Activated naive CD8-positive, alpha-beta T cell treated with anti-CD3 and anti-CD28 coated beads, Interleukin-2, amount 50 U/mL, for 24 hours (primary cell): ENCODE data around the gene SLC32A1.

ENCODE experiments used
- ATAC-seq: fragments of 150-1000 bp; cut with Tn5 transposase; one replicate; pipeline ENCODE4 v1.10.0; 2021
- DNase-seq: peaks from one replicate; pipeline ENCODE4 v3.0.0; 2021
- H3K27ac Mint-ChIP-seq: one replicate; pipeline ENCODE4 v1.8.0; 2021; ENCODE audit warnings: mild to moderate bottlenecking, mixed read lengths
- H3K27me3 Mint-ChIP-seq: one replicate; pipeline ENCODE4 v1.8.0; 2021; ENCODE audit warnings: mixed read lengths
- H3K36me3 Mint-ChIP-seq: one replicate; pipeline ENCODE4 v1.8.0; 2021; ENCODE audit warnings: low read depth, mixed read lengths
- H3K4me1 Mint-ChIP-seq: one replicate; pipeline ENCODE4 v1.8.0; 2021; ENCODE audit warnings: mixed read lengths
- H3K4me3 Mint-ChIP-seq: one replicate; pipeline ENCODE4 v1.8.0; 2021; ENCODE audit warnings: mild to moderate bottlenecking, moderate library complexity, mixed read lengths
- H3K9me3 Mint-ChIP-seq: one replicate; pipeline ENCODE4 v1.8.0; 2021; ENCODE audit warnings: mixed read lengths

Gene SLC32A1

DNA sequence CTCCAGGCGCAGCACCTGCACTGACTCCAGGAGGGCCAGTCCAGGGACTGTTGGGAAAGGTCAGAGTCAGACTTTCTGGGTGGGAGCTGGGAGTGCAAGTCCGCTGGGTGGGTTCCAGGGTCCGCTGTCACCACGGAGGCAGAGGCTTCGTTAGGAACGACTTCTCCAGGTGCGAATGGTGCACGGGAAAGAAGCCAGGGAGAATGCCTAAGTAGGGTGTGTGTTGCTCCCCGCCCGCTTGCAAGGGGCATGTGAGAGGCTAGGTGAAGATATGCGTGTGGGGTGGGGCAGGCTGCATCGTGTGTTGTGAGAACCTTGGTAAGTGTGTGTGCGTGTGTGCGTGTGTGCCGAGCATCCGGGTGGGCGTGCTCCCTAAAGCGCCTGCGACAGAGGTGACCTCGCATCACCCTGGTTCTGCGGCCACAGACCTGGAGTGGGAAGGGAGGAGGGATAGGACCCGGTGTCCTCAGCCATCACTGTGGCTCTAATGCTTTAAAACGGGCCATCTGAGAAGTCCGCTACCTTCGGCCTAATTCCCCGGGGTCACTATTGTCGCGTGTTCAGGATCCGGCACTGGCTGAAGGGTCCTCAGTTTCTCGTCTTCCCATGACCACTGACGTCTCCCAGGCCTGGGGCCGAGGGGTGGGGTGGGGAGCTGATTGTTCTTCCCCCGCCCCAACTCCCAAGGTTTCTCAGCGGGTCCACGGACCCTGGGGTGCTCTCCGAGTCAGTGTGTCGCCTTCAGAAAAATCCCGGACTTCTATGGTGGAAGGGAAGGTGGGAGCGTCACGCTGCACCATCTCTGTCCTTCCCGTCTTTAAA lies 6.1 kb downstream of the SLC32A1 start:
- Mint-ChIP-seq H3K27me3 (peaks cover 89% of the 10 kb centered on the region), H3K27ac (peak overlapping the region; percentile 65), H3K4me3 (peak overlapping the region; percentile 65), H3K36me3 (peaks cover 3% of the 10 kb centered on the region), H3K9me3 (no peaks in the 10 kb centered on the region), H3K4me1 (peaks cover 55% of the 10 kb centered on the region)
- ATAC-seq: no peak
- DNase-seq: no peak

DNA sequence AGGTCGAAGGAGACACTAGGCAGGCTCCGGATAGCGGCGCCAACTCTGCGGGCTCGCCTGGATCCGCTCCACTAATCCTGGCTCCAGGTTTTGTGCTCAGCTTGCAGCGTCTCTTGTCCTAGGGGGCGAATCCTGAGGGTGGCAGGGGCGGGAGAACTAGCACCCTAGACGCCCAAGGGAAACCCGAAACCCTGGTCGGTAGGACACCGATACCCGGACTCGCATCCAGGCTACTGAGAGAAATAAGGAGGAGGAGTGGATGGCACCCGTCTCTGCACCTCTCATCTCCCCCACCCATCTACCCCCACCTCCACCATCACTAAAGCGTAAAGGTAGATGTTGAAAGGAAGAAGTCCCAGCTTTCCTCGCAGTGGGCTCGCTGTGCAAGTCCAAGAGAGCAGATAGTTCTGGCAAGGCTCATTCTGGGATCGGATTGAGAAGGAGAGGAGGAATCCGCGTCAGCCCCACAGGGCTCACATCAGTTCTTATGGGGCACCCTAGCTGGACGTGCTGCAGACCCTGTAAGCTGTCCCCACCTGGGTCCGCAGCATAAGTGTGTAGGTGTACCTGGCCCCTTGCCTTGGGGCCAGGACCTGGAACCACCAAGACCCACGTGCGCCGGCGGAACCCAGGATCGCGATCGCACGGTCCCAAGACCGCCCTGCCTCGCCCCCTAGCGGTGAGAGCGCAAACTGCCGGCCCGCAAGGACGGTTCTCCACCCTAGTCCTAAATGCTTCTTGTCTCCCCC lies 6.9 kb downstream of the SLC32A1 start:
- H3K27ac Mint-ChIP-seq: no peak overlapping the region
- ATAC-seq: peak; percentile 66
- peaks cover 3% of the 10 kb centered on the region for H3K36me3 Mint-ChIP-seq
- peaks cover 49% of the 10 kb centered on the region for H3K4me1 Mint-ChIP-seq
- H3K27me3 Mint-ChIP-seq: peaks cover 91% of the 10 kb centered on the region
- peak; percentile 91 for DNase-seq
- peak overlapping the region; percentile 65 for H3K4me3 Mint-ChIP-seq
- no peaks in the 10 kb centered on the region for H3K9me3 Mint-ChIP-seq

- H3K4me1 Mint-ChIP-seq: peaks cover 46% of the 10 kb centered on the region
- DNase-seq (no peak), ATAC-seq (no peak)
- no peaks in the 10 kb centered on the region for H3K9me3 Mint-ChIP-seq
- peaks cover 3% of the 10 kb centered on the region for H3K36me3 Mint-ChIP-seq
- H3K27me3 Mint-ChIP-seq: peaks cover 90% of the 10 kb centered on the region
- H3K27ac Mint-ChIP-seq: no peak overlapping the region
- no peak overlapping the region for H3K4me3 Mint-ChIP-seq
Observed at GRCh38 chr20:38731738-38732113, 7.4 kb downstream of the SLC32A1 start.

DNA sequence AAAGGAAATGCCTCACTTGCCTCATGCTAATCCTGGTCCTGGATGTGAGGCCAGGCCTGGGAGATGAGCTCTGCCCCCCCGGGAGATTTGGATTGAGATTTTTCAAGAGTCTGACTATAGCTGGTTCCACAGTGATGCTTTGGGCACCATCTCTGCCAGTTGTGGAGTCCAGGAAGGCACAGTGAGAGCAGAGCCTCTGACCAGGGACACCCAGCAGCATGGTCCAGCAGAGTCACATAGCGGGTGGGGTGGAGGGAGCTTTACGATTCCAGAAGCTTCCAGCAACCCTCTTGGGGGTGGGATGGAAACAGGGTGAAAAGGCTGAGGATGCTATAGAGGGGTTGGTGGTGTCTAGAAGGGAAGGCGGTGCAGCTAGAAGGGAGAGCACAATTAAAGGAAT lies 8.7 kb downstream of the SLC32A1 start:
- H3K27me3 Mint-ChIP-seq: peaks cover 89% of the 10 kb centered on the region
- H3K27ac Mint-ChIP-seq: no peak overlapping the region
- H3K4me1 Mint-ChIP-seq: peaks cover 33% of the 10 kb centered on the region
- ATAC-seq: no peak
- H3K9me3 Mint-ChIP-seq: no peaks in the 10 kb centered on the region
- no peak overlapping the region for H3K4me3 Mint-ChIP-seq
- no peak for DNase-seq
- H3K36me3 Mint-ChIP-seq: peaks cover 3% of the 10 kb centered on the region

- Mint-ChIP-seq H3K4me3 (no peak overlapping the region), H3K36me3 (no peaks in the 10 kb centered on the region), H3K27me3 (peaks cover 76% of the 10 kb centered on the region), H3K9me3 (no peaks in the 10 kb centered on the region), H3K4me1 (peaks cover 13% of the 10 kb centered on the region), H3K27ac (no peak overlapping the region)
- no peak for ATAC-seq
- no peak for DNase-seq
Observed at GRCh38 chr20:38735172-38735571, 10.9 kb downstream of the SLC32A1 start.

GRCh38 chr20:38737887-38738286 lies 13.6 kb downstream of the SLC32A1 start:
- no peaks in the 10 kb centered on the region for H3K36me3 Mint-ChIP-seq
- no peak for ATAC-seq
- no peak overlapping the region for H3K4me3 Mint-ChIP-seq
- H3K4me1 Mint-ChIP-seq: no peaks in the 10 kb centered on the region
- H3K9me3 Mint-ChIP-seq: no peaks in the 10 kb centered on the region
- H3K27me3 Mint-ChIP-seq: peaks cover 76% of the 10 kb centered on the region
- no peak overlapping the region for H3K27ac Mint-ChIP-seq
- no peak for DNase-seq

DNA sequence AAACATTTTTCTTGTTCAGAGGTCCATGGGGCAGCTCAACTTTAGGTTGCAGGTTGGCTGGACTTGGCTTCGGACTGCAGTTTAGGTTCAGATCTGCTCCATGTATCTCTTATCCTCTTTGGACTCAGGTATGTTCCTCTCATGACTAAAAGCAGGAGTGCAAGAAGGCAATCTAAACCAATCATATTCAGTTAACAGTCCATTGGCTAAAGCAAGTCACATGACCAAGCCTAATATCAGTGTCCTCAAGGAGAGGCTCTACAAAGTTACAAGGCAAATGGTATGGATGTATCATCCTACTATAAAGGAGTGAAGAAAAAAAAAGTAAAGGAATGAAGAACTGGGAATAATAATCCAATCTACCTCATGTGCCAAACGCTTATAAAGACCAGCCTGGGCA lies 21.5 kb downstream of the SLC32A1 start:
- H3K27ac Mint-ChIP-seq: no peak overlapping the region

GRCh38 chr20:38747495-38748096 lies 23.3 kb downstream of the SLC32A1 start:
- DNase-seq: no peak
- ATAC-seq: no peak
- H3K36me3 Mint-ChIP-seq: peaks cover 8% of the 10 kb centered on the region
- H3K27me3 Mint-ChIP-seq: no peaks in the 10 kb centered on the region
- H3K4me1 Mint-ChIP-seq: peaks cover 22% of the 10 kb centered on the region
- H3K9me3 Mint-ChIP-seq: no peaks in the 10 kb centered on the region
- peak overlapping the region; percentile 96 for H3K27ac Mint-ChIP-seq
- H3K4me3 Mint-ChIP-seq: peak overlapping the region; percentile 91

More for the DNA sequence above, 21.5 kb downstream of the SLC32A1 start:
- Mint-ChIP-seq H3K4me1 (peaks cover 22% of the 10 kb centered on the region), H3K9me3 (no peaks in the 10 kb centered on the region), H3K4me3 (no peak overlapping the region), H3K36me3 (peaks cover 2% of the 10 kb centered on the region), H3K27me3 (peaks cover 14% of the 10 kb centered on the region)
- ATAC-seq: no peak
- no peak for DNase-seq

GRCh38 chr20:38748097-38748860 lies 24.0 kb downstream of the SLC32A1 start, which contains the start of gene ACTR5:
Gene ACTR5 (plus strand): TSS chr20:38748460. CDS start chr20:38748479, 19 bp downstream.
- DNase-seq (peak; percentile 99), ATAC-seq (peak; percentile 85)
- peak within 1 kb of the TSS; percentile 91 for H3K4me3 Mint-ChIP-seq
- no peaks in the 10 kb centered on the region for H3K9me3 Mint-ChIP-seq
- H3K4me1 Mint-ChIP-seq: peaks cover 22% of the 10 kb centered on the region
- H3K27me3 Mint-ChIP-seq: no peaks in the 10 kb centered on the region
- H3K27ac Mint-ChIP-seq: peak within 1 kb of the TSS; percentile 96
- peaks cover 11% of the 10 kb centered on the region for H3K36me3 Mint-ChIP-seq

DNA sequence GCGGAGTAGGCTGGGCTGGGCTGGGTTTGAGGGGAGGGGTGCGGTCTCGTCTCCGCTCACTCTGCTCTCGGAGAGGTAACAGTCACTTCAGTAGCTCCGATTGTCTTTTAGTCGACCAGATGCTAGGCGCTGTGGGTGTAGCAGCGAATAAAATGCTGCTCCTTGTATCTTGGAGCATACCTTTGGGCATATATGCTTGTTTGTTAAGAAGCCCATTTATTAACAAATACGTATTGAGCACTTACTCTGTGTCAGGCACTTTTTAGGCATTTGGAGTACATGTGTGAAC lies 24.5 kb downstream of the SLC32A1 start:
- Mint-ChIP-seq H3K4me3 (peak overlapping the region; percentile 86), H3K27me3 (no peaks in the 10 kb centered on the region), H3K36me3 (peaks cover 14% of the 10 kb centered on the region), H3K4me1 (peaks cover 22% of the 10 kb centered on the region), H3K9me3 (no peaks in the 10 kb centered on the region), H3K27ac (peak overlapping the region; percentile 75)
- ATAC-seq (peak; percentile 51), DNase-seq (peak; percentile 42)

- no peak overlapping the region for H3K4me3 Mint-ChIP-seq
- no peak overlapping the region for H3K27ac Mint-ChIP-seq
- DNase-seq (peak; percentile 27), ATAC-seq (no peak)
- peaks cover 27% of the 10 kb centered on the region for H3K36me3 Mint-ChIP-seq
- H3K27me3 Mint-ChIP-seq: no peaks in the 10 kb centered on the region
- no peaks in the 10 kb centered on the region for H3K9me3 Mint-ChIP-seq
- H3K4me1 Mint-ChIP-seq: peaks cover 22% of the 10 kb centered on the region
Observed at GRCh38 chr20:38751360-38751976, 27.2 kb downstream of the SLC32A1 start.

DNA sequence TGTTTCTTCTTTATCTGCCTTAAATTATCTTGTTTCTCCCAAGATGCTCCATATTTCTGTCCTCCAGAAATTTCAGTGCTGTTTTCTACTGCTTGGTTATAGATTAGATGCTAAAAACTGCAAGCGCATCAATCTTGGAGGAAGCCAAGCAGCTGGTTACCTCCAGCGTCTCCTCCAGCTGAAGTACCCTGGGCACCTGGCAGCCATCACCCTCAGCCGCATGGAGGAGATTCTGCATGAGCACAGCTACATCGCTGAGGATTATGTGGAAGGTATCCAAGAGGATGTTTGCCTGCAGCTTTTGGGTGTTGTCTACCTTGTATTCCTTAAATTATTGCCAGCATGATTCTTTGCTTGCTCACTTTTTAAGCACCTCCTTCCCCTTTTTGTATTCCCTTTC lies 27.7 kb downstream of the SLC32A1 start:
- ATAC-seq: no peak
- Mint-ChIP-seq H3K36me3 (peaks cover 27% of the 10 kb centered on the region), H3K27ac (no peak overlapping the region), H3K4me3 (no peak overlapping the region), H3K27me3 (no peaks in the 10 kb centered on the region), H3K4me1 (peaks cover 22% of the 10 kb centered on the region), H3K9me3 (no peaks in the 10 kb centered on the region)
- no peak for DNase-seq

DNA sequence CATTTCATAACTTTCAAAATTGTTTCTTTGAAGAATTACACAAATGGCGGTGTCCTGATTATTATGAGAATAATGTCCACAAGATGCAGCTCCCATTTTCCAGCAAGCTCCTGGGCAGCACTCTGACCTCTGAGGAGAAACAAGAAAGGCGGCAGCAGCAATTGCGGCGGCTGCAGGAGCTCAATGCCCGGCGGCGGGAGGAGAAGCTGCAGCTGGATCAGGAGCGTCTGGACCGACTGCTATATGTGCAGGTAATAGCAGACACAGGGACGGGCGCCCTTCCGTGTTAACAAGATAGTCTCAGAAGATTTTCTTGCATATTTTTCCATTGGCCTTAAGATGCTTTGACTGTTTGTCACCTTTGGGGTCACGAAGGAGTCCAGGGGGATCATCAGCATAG lies 30.6 kb downstream of the SLC32A1 start:
- H3K4me1 Mint-ChIP-seq: peaks cover 5% of the 10 kb centered on the region
- no peak for DNase-seq
- H3K36me3 Mint-ChIP-seq: peaks cover 37% of the 10 kb centered on the region
- H3K4me3 Mint-ChIP-seq: no peak overlapping the region
- H3K9me3 Mint-ChIP-seq: no peaks in the 10 kb centered on the region
- H3K27me3 Mint-ChIP-seq: no peaks in the 10 kb centered on the region
- no peak overlapping the region for H3K27ac Mint-ChIP-seq
- ATAC-seq: no peak

- Mint-ChIP-seq H3K36me3 (peaks cover 40% of the 10 kb centered on the region), H3K4me1 (no peaks in the 10 kb centered on the region), H3K4me3 (no peak overlapping the region), H3K27me3 (no peaks in the 10 kb centered on the region), H3K9me3 (no peaks in the 10 kb centered on the region), H3K27ac (no peak overlapping the region)
- no peak for ATAC-seq
- no peak for DNase-seq
Observed at GRCh38 chr20:38755324-38755910, 31.1 kb downstream of the SLC32A1 start.
